Measurements from ENCODE around the gene ACAP3. TPM values are rescaled to one million over a fixed set of nuclear protein-coding genes. Genes with fewer than 3 reads are reported as not detected.

Gene ACAP3
- total and polyA plus RNA-seq, 10 of the 15 experiments (the other 5 are each of a cell fraction or from before 2014, with no cell fraction given): 0.05 to 34.2 (median 7.1) TPM

GRCh38 chr1:1259951-1260600 is 47.7 kb downstream of the ACAP3 start:
- Histone ChIP-seq H2AFZ (ENCODE audit: control insufficient read depth, low read depth, low read length) (no peak overlapping the region), H3K4me1 (ENCODE audit: control insufficient read depth, insufficient read depth, low read length) (no peaks in the 10 kb centered on the region), H3K27ac (ENCODE audit: control insufficient read depth, insufficient read depth) (no peak overlapping the region), H3K9me3 (replicated peaks; ENCODE audit: control insufficient read depth, insufficient read depth, low read length) (no peaks in the 10 kb centered on the region), H4K20me1 (ENCODE audit: control insufficient read depth, insufficient read depth) (no peaks in the 10 kb centered on the region), H3K9ac (ENCODE audit: control insufficient read depth, insufficient read depth, low read length) (no peak overlapping the region), H3K4me2 (ENCODE audit: control insufficient read depth, insufficient read depth) (no peak overlapping the region), H3K79me2 (ENCODE audit: control insufficient read depth, insufficient read depth, low read length) (no peaks in the 10 kb centered on the region), H3K4me3 (no peak overlapping the region), H3K36me3 (ENCODE audit: control insufficient read depth in 2 of 2, insufficient read depth in 2 of 2, low read length in 1 of 2) (peaks cover 17 to 19% of the 10 kb centered on the region in 2 experiments), H3K27me3 (replicated peaks in 1 of 2; ENCODE audit: control insufficient read depth in 2 of 2, insufficient read depth in 2 of 2, low read length in 1 of 2) (no peaks in the 10 kb centered on the region)
- SMC1A ChIA-PET (ENCODE audit: uncharacterized antibody, unreplicated experiment): interaction anchor here (1.0 to 1.7 kb wide), 2 partner anchors 10 to 31 kb away, joined by 4 to 8 read pairs; no protein-coding TSS in a partner anchor
- WGBS (ENCODE audit: insufficient coverage, insufficient replicate concordance, low lambda C conversion rate, missing lambda C conversion rate): 85% methylated on average over 26 of the region's 26 CpGs
- FAIRE-seq: no peak
- TF ChIP-seq ZBED1 (IDR thresholded peaks at IDR 0.05; ENCODE audit: borderline replicate concordance): no peak
- TF ChIP-seq FOXM1 (IDR thresholded peaks at IDR 0.05; ENCODE audit: low read depth, low read length): no peak
- 0 out of 2 replicates have a peak, but pooled peaks have one; percentile 18 for TF ChIP-seq IRF4 (IDR thresholded peaks at IDR 0.05; ENCODE audit: low read depth, low read length)
- peak; percentile 87 for TF ChIP-seq SPI1 (IDR thresholded peaks at IDR 0.05; ENCODE audit: borderline replicate concordance, insufficient read depth, low read depth, low read length)
- no peak for DNase-seq (ENCODE audit: low read depth, low spot score)
- in situ Hi-C loops (cut with MboI): no loop called here
- BruUV-seq (replicated peaks): no TSS peak
- POLR2A ChIA-PET: interaction anchor here (1.0 kb wide), 1 partner anchor 9 kb away, joined by 3 read pairs; no protein-coding TSS in a partner anchor
- intact Hi-C loops (cut with micrococcal nuclease; ENCODE audit: unreplicated experiment): no loop called here
- RAD21 ChIA-PET (ENCODE audit: unreplicated experiment): no interaction called here
- CTCF ChIA-PET: no interaction called here
- ATAC-seq: no peak

DNA sequence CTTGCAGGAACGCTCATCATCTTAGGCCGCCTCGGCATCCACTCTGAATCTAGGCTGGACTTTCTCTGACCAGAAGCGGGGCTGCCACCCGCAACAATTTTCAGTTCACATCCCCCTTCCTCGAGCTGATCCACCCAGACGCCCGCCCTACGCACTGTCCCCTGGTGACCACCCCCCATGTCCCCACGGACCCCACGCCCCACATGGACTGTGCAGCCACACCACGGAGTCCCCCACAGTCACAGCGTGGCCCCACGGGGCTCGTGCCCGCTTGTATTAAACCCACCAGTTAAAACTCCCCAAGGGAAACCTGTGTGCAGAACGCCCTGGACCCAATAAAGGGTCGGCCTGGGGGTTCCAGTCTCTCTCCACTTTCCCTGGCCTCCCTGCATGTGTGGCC is 48.2 kb downstream of the ACAP3 start:
- no TSS peak for BruUV-seq (replicated peaks)
- Histone ChIP-seq H4K20me1 (ENCODE audit: control insufficient read depth, insufficient read depth) (no peaks in the 10 kb centered on the region), H2AFZ (ENCODE audit: control insufficient read depth, low read depth, low read length) (no peak overlapping the region), H3K27ac (ENCODE audit: control insufficient read depth, insufficient read depth) (no peak overlapping the region), H3K4me2 (ENCODE audit: control insufficient read depth, insufficient read depth) (no peak overlapping the region), H3K4me1 (ENCODE audit: control insufficient read depth, insufficient read depth, low read length) (no peaks in the 10 kb centered on the region), H3K4me3 (no peak overlapping the region), H3K27me3 (replicated peaks in 1 of 2; ENCODE audit: control insufficient read depth in 2 of 2, insufficient read depth in 2 of 2, low read length in 1 of 2) (no peaks in the 10 kb centered on the region), H3K79me2 (ENCODE audit: control insufficient read depth, insufficient read depth, low read length) (no peaks in the 10 kb centered on the region), H3K9me3 (replicated peaks; ENCODE audit: control insufficient read depth, insufficient read depth, low read length) (no peaks in the 10 kb centered on the region), H3K9ac (ENCODE audit: control insufficient read depth, insufficient read depth, low read length) (no peak overlapping the region), H3K36me3 (ENCODE audit: control insufficient read depth in 2 of 2, insufficient read depth in 2 of 2, low read length in 1 of 2) (peaks cover 19 to 21% of the 10 kb centered on the region in 2 experiments)
- RAD21 ChIA-PET (ENCODE audit: unreplicated experiment): no interaction called here
- in situ Hi-C loops (cut with MboI): no loop called here
- POLR2A ChIA-PET: interaction anchor here (1.0 kb wide), 1 partner anchor 9 kb away, joined by 3 read pairs; no protein-coding TSS in a partner anchor
- CTCF ChIA-PET: no interaction called here
- no peak for ATAC-seq
- FAIRE-seq: no peak
- intact Hi-C loops (cut with micrococcal nuclease; ENCODE audit: unreplicated experiment): no loop called here
- 98% methylated on average over 8 of the region's 18 CpGs for WGBS (ENCODE audit: insufficient coverage, insufficient replicate concordance, low lambda C conversion rate, missing lambda C conversion rate)
- SMC1A ChIA-PET (ENCODE audit: uncharacterized antibody, unreplicated experiment): no interaction called here
- DNase-seq (ENCODE audit: low read depth, low spot score): no peak
- no peak for TF ChIP-seq RBBP5 (conservative IDR thresholded peaks at IDR 0.05)
- no peak for TF ChIP-seq MYB (IDR thresholded peaks at IDR 0.05; ENCODE audit: borderline replicate concordance, low read depth, low read length)
- TF ChIP-seq, protein P1, sequence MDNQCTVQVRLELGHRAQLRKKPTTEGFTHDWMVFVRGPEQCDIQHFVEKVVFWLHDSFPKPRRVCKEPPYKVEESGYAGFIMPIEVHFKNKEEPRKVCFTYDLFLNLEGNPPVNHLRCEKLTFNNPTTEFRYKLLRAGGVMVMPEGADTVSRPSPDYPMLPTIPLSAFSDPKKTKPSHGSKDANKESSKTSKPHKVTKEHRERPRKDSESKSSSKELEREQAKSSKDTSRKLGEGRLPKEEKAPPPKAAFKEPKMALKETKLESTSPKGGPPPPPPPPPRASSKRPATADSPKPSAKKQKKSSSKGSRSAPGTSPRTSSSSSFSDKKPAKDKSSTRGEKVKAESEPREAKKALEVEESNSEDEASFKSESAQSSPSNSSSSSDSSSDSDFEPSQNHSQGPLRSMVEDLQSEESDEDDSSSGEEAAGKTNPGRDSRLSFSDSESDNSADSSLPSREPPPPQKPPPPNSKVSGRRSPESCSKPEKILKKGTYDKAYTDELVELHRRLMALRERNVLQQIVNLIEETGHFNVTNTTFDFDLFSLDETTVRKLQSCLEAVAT (IDR thresholded peaks at IDR 0.05): no peak
- TF ChIP-seq ASH2L (IDR thresholded peaks at IDR 0.05; ENCODE audit: borderline replicate concordance, low read depth): no peak
- no peak for TF ChIP-seq EED (IDR thresholded peaks at IDR 0.05; ENCODE audit: low read depth)
- no peak for TF ChIP-seq ZNF274 (IDR thresholded peaks at IDR 0.05; ENCODE audit: insufficient read depth, insufficient read length)
- TF ChIP-seq, protein P2, sequence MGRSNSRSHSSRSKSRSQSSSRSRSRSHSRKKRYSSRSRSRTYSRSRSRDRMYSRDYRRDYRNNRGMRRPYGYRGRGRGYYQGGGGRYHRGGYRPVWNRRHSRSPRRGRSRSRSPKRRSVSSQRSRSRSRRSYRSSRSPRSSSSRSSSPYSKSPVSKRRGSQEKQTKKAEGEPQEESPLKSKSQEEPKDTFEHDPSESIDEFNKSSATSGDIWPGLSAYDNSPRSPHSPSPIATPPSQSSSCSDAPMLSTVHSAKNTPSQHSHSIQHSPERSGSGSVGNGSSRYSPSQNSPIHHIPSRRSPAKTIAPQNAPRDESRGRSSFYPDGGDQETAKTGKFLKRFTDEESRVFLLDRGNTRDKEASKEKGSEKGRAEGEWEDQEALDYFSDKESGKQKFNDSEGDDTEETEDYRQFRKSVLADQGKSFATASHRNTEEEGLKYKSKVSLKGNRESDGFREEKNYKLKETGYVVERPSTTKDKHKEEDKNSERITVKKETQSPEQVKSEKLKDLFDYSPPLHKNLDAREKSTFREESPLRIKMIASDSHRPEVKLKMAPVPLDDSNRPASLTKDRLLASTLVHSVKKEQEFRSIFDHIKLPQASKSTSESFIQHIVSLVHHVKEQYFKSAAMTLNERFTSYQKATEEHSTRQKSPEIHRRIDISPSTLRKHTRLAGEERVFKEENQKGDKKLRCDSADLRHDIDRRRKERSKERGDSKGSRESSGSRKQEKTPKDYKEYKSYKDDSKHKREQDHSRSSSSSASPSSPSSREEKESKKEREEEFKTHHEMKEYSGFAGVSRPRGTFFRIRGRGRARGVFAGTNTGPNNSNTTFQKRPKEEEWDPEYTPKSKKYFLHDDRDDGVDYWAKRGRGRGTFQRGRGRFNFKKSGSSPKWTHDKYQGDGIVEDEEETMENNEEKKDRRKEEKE (IDR thresholded peaks at IDR 0.05): no peak
- no peak for TF ChIP-seq SRF (IDR thresholded peaks at IDR 0.05; ENCODE audit: low read depth in 2 of 2, low read length in 2 of 2)
- TF ChIP-seq MAX (IDR thresholded peaks at IDR 0.05; ENCODE audit: low read depth, low read length): no peak
- TF ChIP-seq SREBF2 (IDR thresholded peaks at IDR 0.05; ENCODE audit: low read length): no peak
